Measurements from ENCODE around the gene SSR3. TPM values are rescaled to one million over a fixed set of nuclear protein-coding genes. Genes with fewer than 3 reads are reported as not detected.

The SSR3 gene
- total RNA-seq, 1 donor from 2014 or later, result 562 TPM

DNA sequence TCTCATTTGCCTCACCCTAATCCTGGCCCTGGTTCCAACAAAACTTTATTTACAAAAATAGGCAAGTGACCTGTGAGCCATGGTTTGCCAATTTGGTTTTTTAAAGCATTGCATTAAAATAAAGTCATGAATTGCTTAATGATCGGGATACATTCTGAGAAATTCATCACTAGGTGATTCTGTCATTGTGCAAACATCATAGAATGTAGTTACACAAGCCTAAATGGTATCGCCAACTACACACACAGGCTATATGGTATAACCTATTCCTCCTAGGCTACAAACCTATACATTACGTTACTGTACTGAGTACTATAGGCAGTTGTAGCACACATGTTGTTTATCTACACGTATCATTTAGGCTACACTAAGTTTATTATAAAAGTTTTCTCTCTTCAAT lies 45.9 kb upstream of the SSR3 start:
- TF ChIP-seq, protein P1, sequence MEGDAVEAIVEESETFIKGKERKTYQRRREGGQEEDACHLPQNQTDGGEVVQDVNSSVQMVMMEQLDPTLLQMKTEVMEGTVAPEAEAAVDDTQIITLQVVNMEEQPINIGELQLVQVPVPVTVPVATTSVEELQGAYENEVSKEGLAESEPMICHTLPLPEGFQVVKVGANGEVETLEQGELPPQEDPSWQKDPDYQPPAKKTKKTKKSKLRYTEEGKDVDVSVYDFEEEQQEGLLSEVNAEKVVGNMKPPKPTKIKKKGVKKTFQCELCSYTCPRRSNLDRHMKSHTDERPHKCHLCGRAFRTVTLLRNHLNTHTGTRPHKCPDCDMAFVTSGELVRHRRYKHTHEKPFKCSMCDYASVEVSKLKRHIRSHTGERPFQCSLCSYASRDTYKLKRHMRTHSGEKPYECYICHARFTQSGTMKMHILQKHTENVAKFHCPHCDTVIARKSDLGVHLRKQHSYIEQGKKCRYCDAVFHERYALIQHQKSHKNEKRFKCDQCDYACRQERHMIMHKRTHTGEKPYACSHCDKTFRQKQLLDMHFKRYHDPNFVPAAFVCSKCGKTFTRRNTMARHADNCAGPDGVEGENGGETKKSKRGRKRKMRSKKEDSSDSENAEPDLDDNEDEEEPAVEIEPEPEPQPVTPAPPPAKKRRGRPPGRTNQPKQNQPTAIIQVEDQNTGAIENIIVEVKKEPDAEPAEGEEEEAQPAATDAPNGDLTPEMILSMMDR (IDR thresholded peaks at IDR 0.05; ENCODE audit: insufficient read depth, low read depth, low read length), result no peak
- TF ChIP-seq EZH2 (IDR thresholded peaks at IDR 0.05; ENCODE audit: insufficient read depth, low read length), result no peak
- peaks cover 19% of the 10 kb centered on the region for H3K4me1 Mint-ChIP-seq (ENCODE audit: low read depth, unreplicated experiment)
- H3K27ac Mint-ChIP-seq (ENCODE audit: unreplicated experiment), result no peak overlapping the region

DNA sequence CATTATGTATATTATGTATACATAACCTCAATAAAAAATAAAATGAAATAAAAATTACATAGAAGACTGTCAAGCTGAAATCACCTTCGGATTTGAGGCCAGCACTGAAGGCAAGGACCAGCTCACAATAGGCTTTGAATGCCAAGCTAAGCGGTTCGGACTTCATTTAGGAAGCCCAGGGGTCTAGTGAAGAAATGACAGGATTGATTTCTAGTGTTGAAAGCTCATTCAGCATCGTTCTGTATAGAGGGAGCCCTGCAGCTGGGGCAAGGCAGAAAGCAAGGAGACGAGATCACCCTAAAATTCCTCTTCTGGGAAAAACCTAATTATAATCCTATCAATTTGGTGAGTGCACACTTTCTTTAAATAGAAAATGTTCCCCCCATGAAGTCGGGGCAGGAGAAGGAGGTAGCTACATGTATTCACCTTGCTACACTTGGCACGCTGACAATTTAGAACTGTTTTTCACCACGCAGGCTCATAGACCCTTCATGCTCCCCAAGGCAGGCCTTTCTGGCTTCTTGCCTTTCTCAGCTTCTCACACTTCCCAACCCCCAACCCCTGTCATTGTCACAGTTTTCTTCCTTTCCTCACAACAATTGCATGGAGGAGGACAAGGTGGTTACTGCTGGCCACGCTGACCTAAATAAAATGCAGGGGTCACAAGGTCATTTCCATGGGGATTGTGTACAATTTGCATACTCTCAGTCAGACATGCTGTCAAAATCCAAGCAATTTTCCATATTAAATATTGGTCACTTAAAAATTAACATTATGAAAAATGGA lies 44.4 kb upstream of the SSR3 start:
- Histone ChIP-seq H3K4me3 (ENCODE audit: insufficient read depth, low read depth, low read length) (no peak overlapping the region), H3K4me2 (ENCODE audit: low read length) (no peak overlapping the region), H3K79me2 (ENCODE audit: insufficient read depth, low read length) (no peaks in the 10 kb centered on the region), H3K36me3 (ENCODE audit: insufficient read depth, low read length) (no peaks in the 10 kb centered on the region), H3K27me3 (ENCODE audit: insufficient read depth, low read length) (no peaks in the 10 kb centered on the region), H3K4me1 (ENCODE audit: insufficient read depth, low read length) (no peaks in the 10 kb centered on the region), H3K9me3 (ENCODE audit: insufficient read depth, low read depth, low read length) (no peaks in the 10 kb centered on the region), H3K27ac (ENCODE audit: low read depth, low read length) (no peak overlapping the region), H4K20me1 (ENCODE audit: insufficient read depth, low read length) (no peaks in the 10 kb centered on the region), H2AFZ (ENCODE audit: low read depth, low read length) (no peak overlapping the region), H3K9ac (ENCODE audit: low read length) (no peak overlapping the region)
- DNase-seq (ENCODE audit: low read depth) (no peak), FAIRE-seq (no peak)
- no peak overlapping the region for H3K27ac Mint-ChIP-seq (ENCODE audit: unreplicated experiment)
- H3K4me3 Mint-ChIP-seq (ENCODE audit: unreplicated experiment), result no peak overlapping the region
- no peaks in the 10 kb centered on the region for H3K9me3 Mint-ChIP-seq (ENCODE audit: unreplicated experiment)
- no peaks in the 10 kb centered on the region for H3K36me3 Mint-ChIP-seq (ENCODE audit: low read depth, unreplicated experiment)
- H3K4me1 Mint-ChIP-seq (ENCODE audit: low read depth, unreplicated experiment), result peaks cover 9% of the 10 kb centered on the region
- TF ChIP-seq EZH2 (IDR thresholded peaks at IDR 0.05; ENCODE audit: insufficient read depth, low read length), result no peak
- TF ChIP-seq, protein P1 (IDR thresholded peaks at IDR 0.05; ENCODE audit: insufficient read depth, low read depth, low read length), result no peak
- H3K27me3 Mint-ChIP-seq (ENCODE audit: low read depth, unreplicated experiment), result no peaks in the 10 kb centered on the region

More for the DNA sequence above, 45.9 kb upstream of the SSR3 start:
- no peaks in the 10 kb centered on the region for H3K27me3 Mint-ChIP-seq (ENCODE audit: low read depth, unreplicated experiment)
- Histone ChIP-seq H3K4me1 (ENCODE audit: insufficient read depth, low read length) (peaks cover 6% of the 10 kb centered on the region), H3K4me2 (ENCODE audit: low read length) (no peak overlapping the region), H3K36me3 (ENCODE audit: insufficient read depth, low read length) (no peaks in the 10 kb centered on the region), H3K27me3 (ENCODE audit: insufficient read depth, low read length) (no peaks in the 10 kb centered on the region), H2AFZ (ENCODE audit: low read depth, low read length) (no peak overlapping the region), H3K9me3 (ENCODE audit: insufficient read depth, low read depth, low read length) (no peaks in the 10 kb centered on the region), H3K9ac (ENCODE audit: low read length) (no peak overlapping the region), H3K27ac (ENCODE audit: low read depth, low read length) (no peak overlapping the region), H3K79me2 (ENCODE audit: insufficient read depth, low read length) (no peaks in the 10 kb centered on the region), H3K4me3 (ENCODE audit: insufficient read depth, low read depth, low read length) (no peak overlapping the region), H4K20me1 (ENCODE audit: insufficient read depth, low read length) (no peaks in the 10 kb centered on the region)
- no peak overlapping the region for H3K4me3 Mint-ChIP-seq (ENCODE audit: unreplicated experiment)
- no peaks in the 10 kb centered on the region for H3K36me3 Mint-ChIP-seq (ENCODE audit: low read depth, unreplicated experiment)
- H3K9me3 Mint-ChIP-seq (ENCODE audit: unreplicated experiment), result no peaks in the 10 kb centered on the region
- DNase-seq (ENCODE audit: low read depth) (no peak), FAIRE-seq (no peak)

DNA sequence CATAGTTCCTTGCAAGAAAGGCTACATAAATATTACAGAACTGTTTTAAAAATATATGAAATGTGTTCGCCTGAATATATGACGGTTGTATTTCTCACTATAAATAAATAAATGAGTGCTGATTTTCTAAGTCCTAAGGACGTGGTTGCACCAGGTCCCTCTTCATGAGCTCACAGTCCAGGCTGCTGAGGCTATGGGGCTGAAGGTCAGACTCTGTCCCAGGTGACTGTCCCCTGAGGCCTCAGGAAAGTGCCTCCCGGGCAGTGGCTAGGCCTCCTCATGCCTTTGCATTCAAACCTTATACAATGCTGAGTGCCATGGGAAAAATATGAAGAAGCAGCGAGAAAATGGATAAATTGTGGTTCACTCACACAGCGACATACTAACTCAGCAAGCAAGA lies 43.5 kb upstream of the SSR3 start:
- Mint-ChIP-seq H3K27ac (ENCODE audit: unreplicated experiment) (no peak overlapping the region), H3K4me3 (ENCODE audit: unreplicated experiment) (no peak overlapping the region), H3K27me3 (ENCODE audit: low read depth, unreplicated experiment) (no peaks in the 10 kb centered on the region), H3K36me3 (ENCODE audit: low read depth, unreplicated experiment) (no peaks in the 10 kb centered on the region), H3K9me3 (ENCODE audit: unreplicated experiment) (no peaks in the 10 kb centered on the region), H3K4me1 (ENCODE audit: low read depth, unreplicated experiment) (peaks cover 15% of the 10 kb centered on the region)
- Histone ChIP-seq H3K9me3 (ENCODE audit: insufficient read depth, low read depth, low read length) (no peaks in the 10 kb centered on the region), H3K4me3 (ENCODE audit: insufficient read depth, low read depth, low read length) (no peak overlapping the region), H3K27me3 (ENCODE audit: insufficient read depth, low read length) (no peaks in the 10 kb centered on the region), H3K4me2 (ENCODE audit: low read length) (no peak overlapping the region), H3K9ac (ENCODE audit: low read length) (no peak overlapping the region), H3K79me2 (ENCODE audit: insufficient read depth, low read length) (no peaks in the 10 kb centered on the region), H4K20me1 (ENCODE audit: insufficient read depth, low read length) (no peaks in the 10 kb centered on the region), H3K27ac (ENCODE audit: low read depth, low read length) (no peak overlapping the region), H3K4me1 (ENCODE audit: insufficient read depth, low read length) (no peaks in the 10 kb centered on the region), H2AFZ (ENCODE audit: low read depth, low read length) (no peak overlapping the region), H3K36me3 (ENCODE audit: insufficient read depth, low read length) (no peaks in the 10 kb centered on the region)
- DNase-seq (ENCODE audit: low read depth), result no peak
- no peak for FAIRE-seq
- TF ChIP-seq, protein P1 (IDR thresholded peaks at IDR 0.05; ENCODE audit: insufficient read depth, low read depth, low read length), result no peak
- TF ChIP-seq EZH2 (IDR thresholded peaks at IDR 0.05; ENCODE audit: insufficient read depth, low read length), result no peak

All from astrocyte (in vitro differentiated cells and primary cell).